Heart left ventricle (tissue), 16 donors: Measurements from ENCODE around the gene AFAP1. TPM values are rescaled to one million over a fixed set of nuclear protein-coding genes. Genes with fewer than 3 reads are reported as not detected.

ENCODE experiments used
- ATAC-seq, 4 donors: fragments of 200-7000 bp; cut with Tn5 transposase; one replicate each; pipeline ENCODE4 v1.9.1; 2020 to 2022; ENCODE audit warnings: moderate library complexity in 4 of 4, mild to moderate bottlenecking in 3 of 4, moderate number of reproducible peaks in 1 of 4
- DNase-seq, 5 donors: peaks; one replicate each; pipeline ENCODE4 v3.0.0-alpha.2; 2020
- H3K27ac ChIP-seq, 12 donors: fragments of 200-600 bp; sonication (generic) in 4 of 12; one replicate each; pipeline versions ENCODE4 v1.5.0 to v1.8.0; 2016 to 2022; ENCODE audit warnings: mild to moderate bottlenecking in 2 of 12
- H3K27me3 ChIP-seq, 9 donors: fragments of 200-600 bp; sonication (generic) in 2 of 9; one replicate each; pipeline versions ENCODE4 v1.5.1 to v1.8.0; 2016 to 2022; ENCODE audit warnings: mild to moderate bottlenecking in 3 of 9
- H3K36me3 ChIP-seq, 9 donors: fragments of 200-600 bp; sonication (generic) in 2 of 9; one replicate each; pipeline versions ENCODE4 v1.5.0 to v1.8.0; 2018 to 2022; ENCODE audit warnings: mild to moderate bottlenecking in 2 of 9
- H3K4me1 ChIP-seq, 12 donors: fragments of 200-600 bp; sonication (generic) in 4 of 12; one replicate each; pipeline versions ENCODE4 v1.5.0 to v1.8.0; 2016 to 2022; ENCODE audit warnings: mild to moderate bottlenecking in 3 of 12
- H3K4me3 ChIP-seq, 12 donors: fragments of 200-600 bp; sonication (generic) in 4 of 12; one replicate each; pipeline versions ENCODE4 v1.5.0 to v1.8.0; 2017 to 2022; ENCODE audit warnings: mild to moderate bottlenecking in 9 of 12, moderate library complexity in 4 of 12
- H3K9me3 ChIP-seq, 12 donors: fragments of 200-600 bp; sonication (generic) in 4 of 12; one replicate each; pipeline versions ENCODE4 v1.5.0 to v1.8.0; 2016 to 2022; ENCODE audit warnings: mild to moderate bottlenecking in 1 of 12
- POLR2A ChIP-seq, 2 donors: fragments of 450-650 bp; IDR thresholded peaks; one replicate each; pipeline ENCODE4 v1.6.1; 2017; ENCODE audit warnings: antibody characterized with exemption in 2 of 2, mild to moderate bottlenecking in 2 of 2, moderate library complexity in 2 of 2
- WGBS, 4 donors: extraction: QIAGEN DNeasy Blood & Tissue Kit in 2 of 4; methylation state at CpG; one replicate each; pipeline versions ENCODE4 v1.1.5 to v1.1.7; 2013 to 2018; 5-methylcytosine and 5-hydroxymethylcytosine counted together
- intact Hi-C, 10 donors: fragments of 100-400 bp; cut with DNase I; formaldehyde crosslinking; loops; one replicate each; pipeline versions ENCODE4 v1.11.1 to v1.14.2; 2022
- polyA plus RNA-seq, 2 donors: library from polyadenylated mRNA; stranded (reverse); fragments of 200-250 nt; gene quantifications; one replicate each; pipeline ENCODE4 v1.2.3, GENCODE V29; 2013
- total RNA-seq, 9 donors: library from RNA; depleted of rRNA in 2 of 9; stranded (reverse); fragments of >200 nt in 2 of 9; fragmentation: NEBNext Ultra II Directional in 3 of 9; extraction: Animal tissue kit (Norgen Biotek cat#: 25700) in 3 of 9; gene quantifications; one replicate each; pipeline versions ENCODE4 v1.1.0 to v1.2.4, GENCODE V29; 2016 to 2023
- TF ChIP-seq, protein P1 (sequence below), 12 donors: fragments of 200-600 bp; sonication (generic) in 4 of 12; IDR thresholded peaks; one replicate each; pipeline versions ENCODE4 v1.5.0 to v1.8.0; 2018 to 2022; ENCODE audit warnings: antibody characterized with exemption in 12 of 12, mild to moderate bottlenecking in 5 of 12
- donor health status: ischemic (EF 13 %, LVEDD 7.1; RV severe dilation, severe dysfunction).
- donor health status: healthy with polysubstance abuse.
- donor health status: DM: no; HTN: yes; CAD: no.
- donor health status: DM: no; HTN: no; CAD: no.
- donor health status: ischemic (EF 25% LVEDD 6.9; RV normal size, moderate dysfunction).
- donor health status: ischemic (EF 25% LVEDD 5.7; RV mildly dilated, moderate dysfunction).
- donor health status: healthy.
- donor health status: DM: yes; HTN: yes; CAD: no.
- donor health status: ischemic (EF 35%, LVEDD 5.7; RV mildly dilated, moderate dysfunction).
- donor health status: nonischemic (EF 11% LVEDD 7.7; RV severe dilation, severe dysfunction).
- donor health status: DM: yes; HTN: yes; CAD: no.
- donor health status: PGD.
- donor health status: ischemic (EF 29% LVEDD 5.4; RV normal size, mild dysfunction).
- donor health status: nonischemic (EF 23%, LVEDD 6.1; RV moderate dilation, normal function).

AFAP1 gene
- total and polyA plus RNA-seq, 11 donors = 2.0 to 18.0 (median 7.0) TPM

DNA sequence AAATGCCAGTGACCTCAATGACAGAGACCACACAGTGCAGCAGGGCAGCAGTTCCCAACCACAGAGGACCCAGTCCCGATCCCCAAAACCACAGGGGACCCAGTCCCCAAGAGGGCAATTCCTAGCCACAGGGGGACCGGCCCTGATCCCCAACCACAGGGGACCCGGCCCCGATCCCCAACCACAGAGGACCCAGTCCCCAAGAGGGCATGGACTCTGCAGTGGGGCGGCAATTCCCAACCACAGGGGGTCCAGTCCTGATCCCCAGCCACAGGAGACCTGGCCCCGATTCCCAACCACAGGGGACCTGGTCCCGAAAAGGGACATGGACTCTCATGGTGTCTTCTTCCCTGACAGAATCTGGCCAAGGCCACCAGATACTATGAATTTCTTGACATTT lies 136.3 kb downstream of the AFAP1 start:
- H3K4me3 ChIP-seq = no peak overlapping the region
- 90 to 96% (median 94%) methylated on average over 4 to 7 of the region's 7 CpGs for WGBS, 4 donors
- peaks cover 0 to 32% (median 20%) of the 10 kb centered on the region in 9 donors for H3K36me3 ChIP-seq
- no peak for ATAC-seq
- intact Hi-C loops = loop anchor here in 7 of 10 donors (1.0 to 10.0 kb wide), 10 partner anchors 33 to 611 kb away; partner anchors contain the start of genes AFAP1 (in 1 of the 7), SH3TC1 (in 1 of the 7) and SORCS2 (in 1 of the 7)
- H3K27me3 ChIP-seq = no peaks in the 10 kb centered on the region
- no peak for DNase-seq
- peak overlapping the region in 2 of 12 donors; percentile 85 to 92 for H3K27ac ChIP-seq
- H3K9me3 ChIP-seq = no peaks in the 10 kb centered on the region
- H3K4me1 ChIP-seq = peaks cover 0 to 54% (median 39%) of the 10 kb centered on the region in 12 donors
- no peak for TF ChIP-seq POLR2A (IDR thresholded peaks at IDR 0.05)
- TF ChIP-seq, protein P1, sequence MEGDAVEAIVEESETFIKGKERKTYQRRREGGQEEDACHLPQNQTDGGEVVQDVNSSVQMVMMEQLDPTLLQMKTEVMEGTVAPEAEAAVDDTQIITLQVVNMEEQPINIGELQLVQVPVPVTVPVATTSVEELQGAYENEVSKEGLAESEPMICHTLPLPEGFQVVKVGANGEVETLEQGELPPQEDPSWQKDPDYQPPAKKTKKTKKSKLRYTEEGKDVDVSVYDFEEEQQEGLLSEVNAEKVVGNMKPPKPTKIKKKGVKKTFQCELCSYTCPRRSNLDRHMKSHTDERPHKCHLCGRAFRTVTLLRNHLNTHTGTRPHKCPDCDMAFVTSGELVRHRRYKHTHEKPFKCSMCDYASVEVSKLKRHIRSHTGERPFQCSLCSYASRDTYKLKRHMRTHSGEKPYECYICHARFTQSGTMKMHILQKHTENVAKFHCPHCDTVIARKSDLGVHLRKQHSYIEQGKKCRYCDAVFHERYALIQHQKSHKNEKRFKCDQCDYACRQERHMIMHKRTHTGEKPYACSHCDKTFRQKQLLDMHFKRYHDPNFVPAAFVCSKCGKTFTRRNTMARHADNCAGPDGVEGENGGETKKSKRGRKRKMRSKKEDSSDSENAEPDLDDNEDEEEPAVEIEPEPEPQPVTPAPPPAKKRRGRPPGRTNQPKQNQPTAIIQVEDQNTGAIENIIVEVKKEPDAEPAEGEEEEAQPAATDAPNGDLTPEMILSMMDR (IDR thresholded peaks at IDR 0.05) = peak in 1 of 12 donors; percentile 2

DNA sequence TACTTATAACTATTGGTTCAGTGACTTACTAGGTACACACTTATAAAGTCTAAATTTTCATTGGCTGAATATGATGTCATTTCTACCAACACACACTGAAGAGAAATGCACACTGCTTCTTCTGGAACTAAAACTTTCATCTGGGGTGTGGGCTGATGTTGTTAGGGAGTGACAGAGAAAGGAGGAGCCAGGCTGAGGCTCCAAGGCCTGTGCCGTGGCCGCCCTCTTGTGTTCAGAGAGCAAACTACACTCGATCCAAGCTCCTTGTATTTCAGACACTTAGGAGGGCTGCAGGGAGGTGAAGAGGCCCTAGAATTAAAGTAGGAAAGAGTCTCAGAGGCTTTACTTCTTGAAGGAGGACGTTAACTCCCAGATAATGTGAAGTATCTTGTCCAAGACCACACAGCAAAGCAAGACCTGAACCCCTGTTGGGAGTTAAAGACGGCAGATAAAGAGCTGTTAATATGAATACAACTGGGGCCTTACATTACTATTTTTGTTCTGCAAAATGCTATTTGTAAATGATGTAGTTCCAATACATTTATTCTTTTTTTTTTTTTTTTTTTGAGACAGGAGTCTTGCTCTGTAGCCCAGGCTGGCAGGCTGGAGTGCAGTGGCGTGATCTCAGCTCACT lies 137.5 kb downstream of the AFAP1 start:
- WGBS, 4 donors = 31 to 35% (median 33%) methylated on average over 6 of the region's 6 CpGs
- no peak for TF ChIP-seq POLR2A (IDR thresholded peaks at IDR 0.05)
- TF ChIP-seq, protein P1 (IDR thresholded peaks at IDR 0.05) = peak; percentile 87 to 96 (median 94)
- no peaks in the 10 kb centered on the region for H3K9me3 ChIP-seq
- peaks cover 0 to 42% (median 29%) of the 10 kb centered on the region in 12 donors for H3K4me1 ChIP-seq
- intact Hi-C loops = loop anchor here in 9 of 10 donors (1.0 to 10.0 kb wide), 11 partner anchors 31 to 609 kb away; partner anchors contain the start of genes AFAP1 (in 1 of the 9), SH3TC1 (in 1 of the 9) and SORCS2 (in 1 of the 9)
- H3K27me3 ChIP-seq = no peaks in the 10 kb centered on the region
- no peak overlapping the region for H3K27ac ChIP-seq
- peak in 4 of 5 donors; percentile 72 to 82 (median 80) for DNase-seq
- peaks cover 0 to 37% (median 27%) of the 10 kb centered on the region in 9 donors for H3K36me3 ChIP-seq
- H3K4me3 ChIP-seq = no peak overlapping the region
- peak; percentile 39 to 68 (median 50) for ATAC-seq

DNA sequence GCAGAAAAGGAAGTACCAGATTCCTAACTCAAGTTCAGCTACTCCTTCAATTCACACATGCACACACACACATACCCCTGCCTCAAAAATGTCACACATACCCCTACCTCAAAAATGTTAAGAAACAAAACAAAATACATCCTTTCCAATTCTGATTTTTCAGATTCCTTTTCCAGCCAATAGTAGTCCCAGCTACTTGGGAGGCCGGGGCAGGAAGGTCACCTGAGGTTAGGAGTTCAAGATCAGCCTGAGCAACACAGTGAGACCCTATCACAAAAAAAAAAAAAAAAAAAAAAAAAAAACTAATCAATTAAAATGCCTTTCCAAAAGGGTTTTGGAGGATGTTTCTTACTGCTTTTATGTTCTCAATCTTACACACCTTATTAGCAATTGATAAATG lies 138.0 kb downstream of the AFAP1 start:
- intact Hi-C loops = loop anchor here in 9 of 10 donors (1.0 to 10.0 kb wide), 11 partner anchors 31 to 609 kb away; partner anchors contain the start of genes AFAP1 (in 1 of the 9), SH3TC1 (in 1 of the 9) and SORCS2 (in 1 of the 9)
- TF ChIP-seq, protein P1 (IDR thresholded peaks at IDR 0.05) = no peak
- no peak for TF ChIP-seq POLR2A (IDR thresholded peaks at IDR 0.05)
- 39 to 47% (median 42%) methylated on average over 1 of the region's 1 CpG for WGBS, 4 donors
- H3K9me3 ChIP-seq = no peaks in the 10 kb centered on the region
- DNase-seq (no peak), ATAC-seq (no peak)
- no peak overlapping the region for H3K4me3 ChIP-seq
- peaks cover 0 to 42% (median 30%) of the 10 kb centered on the region in 9 donors for H3K36me3 ChIP-seq
- H3K27ac ChIP-seq = no peak overlapping the region
- peaks cover 0 to 37% (median 24%) of the 10 kb centered on the region in 12 donors for H3K4me1 ChIP-seq
- no peaks in the 10 kb centered on the region for H3K27me3 ChIP-seq

DNA sequence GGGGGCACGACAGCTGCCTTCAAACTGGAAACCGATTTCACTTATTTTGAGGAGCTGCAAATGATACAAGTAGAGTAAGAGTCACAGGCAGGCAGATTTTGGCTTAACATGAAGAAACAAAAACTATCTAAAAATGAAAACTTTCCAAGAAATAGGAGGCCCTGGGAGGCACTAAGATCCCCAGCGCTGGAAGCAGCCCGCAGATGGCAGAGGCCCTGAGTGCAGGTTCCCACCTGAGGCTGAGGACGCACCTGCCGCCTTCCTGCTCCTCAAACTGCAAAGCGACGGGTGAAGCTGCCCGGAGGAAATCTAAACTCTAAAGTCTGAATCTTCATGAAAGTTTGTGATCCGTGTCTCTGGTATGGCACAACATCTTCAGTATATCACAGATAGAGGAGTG lies 138.7 kb downstream of the AFAP1 start:
- no peak for TF ChIP-seq POLR2A (IDR thresholded peaks at IDR 0.05)
- TF ChIP-seq, protein P1 (IDR thresholded peaks at IDR 0.05) = no peak
- H3K4me3 ChIP-seq = no peak overlapping the region
- no peaks in the 10 kb centered on the region for H3K27me3 ChIP-seq
- peaks cover 0 to 30% (median 17%) of the 10 kb centered on the region in 12 donors for H3K4me1 ChIP-seq
- peaks cover 0 to 47% (median 33%) of the 10 kb centered on the region in 9 donors for H3K36me3 ChIP-seq
- ATAC-seq = no peak
- no peaks in the 10 kb centered on the region for H3K9me3 ChIP-seq
- H3K27ac ChIP-seq = no peak overlapping the region
- intact Hi-C loops = loop anchor here in 4 of 10 donors (2.0 to 10.0 kb wide), 4 partner anchors 39 to 394 kb away; partner anchors contain the start of genes AFAP1 (in 1 of the 4) and SH3TC1 (in 1 of the 4)
- 93 to 95% (median 94%) methylated on average over 10 of the region's 10 CpGs for WGBS, 4 donors
- DNase-seq = no peak
